KBM-7 (cell line): ENCODE measurements around the gene SELPLG.
"Not testable (repeated sequence)": the region's sequence is repeated elsewhere in the genome, so short reads cannot be mapped to it uniquely, and the experiment has no call there.

Source experiments
- DNase-seq: peaks from one replicate; pipeline ENCODE4 v3.0.0-alpha.2; 2015
- in situ Hi-C: fragments of 300-500 bp; cut with MboI; formaldehyde crosslinking; loops from 2 replicates; pipeline ENCODE4 v1.14.3; 2020; ENCODE audit warnings: low sequenced_read_pairs, low pct_unique_long_range_greater_than_20kb, mixed read lengths

Gene SELPLG

DNA sequence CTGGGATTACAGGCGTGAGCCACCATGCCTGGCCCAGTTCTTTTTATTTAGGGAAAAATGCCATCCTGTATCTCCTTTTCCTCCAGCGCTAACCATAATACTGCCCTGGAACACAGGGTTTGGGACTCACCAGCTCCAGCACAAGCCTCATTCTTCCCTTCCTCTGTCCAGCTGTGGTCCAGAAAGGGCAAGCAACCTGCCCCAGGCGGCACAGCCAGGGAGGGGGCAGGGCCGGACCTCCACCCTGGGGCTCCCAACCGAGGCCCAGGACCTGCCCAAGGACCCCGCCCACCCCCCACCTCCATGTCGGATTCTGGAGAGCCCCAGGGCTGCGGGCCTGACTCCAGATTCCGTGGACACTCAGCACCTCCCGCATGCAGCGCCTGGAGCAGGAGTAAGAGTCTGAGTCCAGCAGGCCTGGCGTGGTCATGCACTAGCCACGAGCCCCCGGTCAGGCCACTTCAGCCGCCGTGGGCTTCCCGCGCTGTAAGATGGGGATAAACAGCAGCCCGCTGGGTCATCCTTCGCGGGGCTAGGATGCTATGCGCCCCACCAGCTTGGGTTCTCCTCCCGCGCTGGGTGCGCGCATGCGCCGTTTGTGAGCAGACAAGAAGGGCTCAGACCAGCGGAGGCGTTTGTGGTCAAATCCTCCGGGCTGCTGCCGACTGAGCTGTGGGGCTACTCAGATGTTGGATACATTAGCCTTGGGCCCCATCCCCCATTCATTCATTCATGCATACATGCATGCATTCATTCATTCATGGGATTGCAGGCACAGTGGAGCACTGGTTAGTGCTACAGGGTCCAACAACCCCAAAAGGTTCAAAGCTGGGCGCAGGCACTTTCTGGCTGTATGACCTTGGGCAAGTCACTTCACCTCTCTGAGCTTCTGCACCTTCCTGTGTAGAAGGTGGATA lies 52.1 kb downstream of the SELPLG start:
- in situ Hi-C loops: no loop called here
- DNase-seq: no peak

DNA sequence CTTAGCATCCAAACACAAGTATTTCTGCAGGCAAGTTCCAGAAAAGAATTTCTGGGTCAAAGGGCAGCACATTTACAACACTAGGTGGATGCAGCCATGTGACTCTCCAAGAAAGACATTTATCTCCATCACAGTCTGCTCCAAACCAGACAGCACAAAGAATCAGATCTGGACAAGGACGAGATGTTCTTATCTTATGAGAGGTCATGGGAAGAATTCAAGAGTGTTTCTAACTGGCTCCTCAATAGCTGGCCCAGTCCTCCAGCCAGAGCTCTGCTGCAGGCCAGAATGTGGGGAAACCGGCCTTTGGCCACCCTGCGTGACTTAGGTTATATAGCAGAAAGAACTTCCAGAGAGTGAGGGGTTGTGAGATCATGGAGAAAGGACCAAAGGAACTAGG lies 53.2 kb downstream of the SELPLG start:
- DNase-seq: no peak
- in situ Hi-C loops: no loop called here

DNA sequence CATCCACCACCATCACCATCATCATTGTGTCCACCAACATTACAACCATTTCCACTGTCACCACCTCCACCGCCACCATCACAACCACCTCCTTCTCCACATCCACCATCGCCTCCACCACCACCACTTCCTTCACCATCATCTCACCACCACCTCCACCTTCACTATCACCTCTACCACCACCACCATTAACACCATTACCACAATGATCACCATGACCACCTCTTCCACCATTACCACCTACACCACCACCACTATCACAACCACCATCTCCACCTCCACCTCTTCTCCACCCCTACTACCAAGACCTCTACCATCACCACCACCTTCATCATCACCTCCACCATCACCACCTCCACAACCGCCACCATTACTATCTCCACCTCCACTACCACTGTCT lies 54.9 kb downstream of the SELPLG start:
- DNase-seq: no peak
- in situ Hi-C loops: no loop called here

DNA sequence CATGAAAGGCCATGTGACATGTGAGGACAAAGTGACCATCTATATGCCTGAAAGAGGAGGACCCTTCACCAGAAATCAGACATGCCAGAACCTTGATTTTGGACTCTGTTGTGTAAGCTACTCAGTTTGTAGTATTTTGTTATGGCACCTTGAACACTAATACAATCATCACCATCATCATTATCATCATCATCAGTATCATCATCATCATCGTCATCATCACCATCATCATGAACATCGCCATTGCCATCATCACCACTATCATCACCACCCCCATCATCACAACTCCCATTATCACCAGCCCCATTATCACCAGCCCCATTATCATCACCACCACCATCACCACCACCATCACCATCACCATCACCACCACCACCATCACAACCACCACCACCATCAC lies 55.4 kb downstream of the SELPLG start:
- in situ Hi-C loops: no loop called here
- DNase-seq: no peak

DNA sequence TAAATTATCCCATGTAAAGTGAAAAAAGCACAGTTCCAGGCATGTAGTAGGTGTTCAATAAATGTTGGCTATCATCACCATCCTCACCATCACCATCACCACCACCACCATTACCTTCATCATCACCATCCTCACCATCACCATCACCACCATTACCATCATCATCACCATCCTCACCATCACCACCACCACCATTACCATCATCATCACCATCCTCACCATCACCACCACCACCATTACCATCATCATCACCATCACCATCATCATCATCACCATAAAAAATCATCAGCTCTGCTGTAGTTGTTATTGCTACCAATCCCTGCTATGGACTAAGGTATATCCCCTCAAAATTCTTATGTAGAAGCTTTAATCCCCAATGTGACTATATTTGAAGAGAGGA lies 56.2 kb downstream of the SELPLG start:
- in situ Hi-C loops: no loop called here
- DNase-seq: no peak

DNA sequence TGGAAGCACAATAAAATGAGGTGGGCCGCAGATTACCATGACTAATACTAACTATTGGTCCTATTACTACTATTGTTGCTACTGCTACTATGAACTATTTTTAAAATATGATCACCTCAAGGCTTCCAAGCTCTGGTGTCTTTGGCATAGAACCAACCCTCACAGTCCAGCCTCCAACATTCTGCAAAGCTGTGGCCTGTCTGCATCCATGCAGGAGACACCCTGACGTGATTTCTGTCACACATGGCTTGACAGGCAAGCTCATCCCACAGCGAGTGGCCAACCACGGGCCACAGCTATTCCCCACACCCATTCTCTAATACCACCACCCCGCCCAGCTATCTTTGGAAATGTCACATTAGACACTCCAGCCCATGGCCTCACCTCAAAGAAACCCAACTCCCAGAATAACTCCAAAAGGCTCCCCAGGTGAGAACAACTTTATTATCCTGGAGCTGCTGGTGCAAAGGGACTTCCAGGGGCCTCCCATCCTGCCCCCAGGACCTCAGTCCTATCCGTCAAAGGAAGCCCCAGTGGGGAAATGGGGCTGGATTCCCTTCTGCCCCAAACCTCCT lies 56.9 kb downstream of the SELPLG start:
- no peak for DNase-seq
- in situ Hi-C loops: no loop called here

DNA sequence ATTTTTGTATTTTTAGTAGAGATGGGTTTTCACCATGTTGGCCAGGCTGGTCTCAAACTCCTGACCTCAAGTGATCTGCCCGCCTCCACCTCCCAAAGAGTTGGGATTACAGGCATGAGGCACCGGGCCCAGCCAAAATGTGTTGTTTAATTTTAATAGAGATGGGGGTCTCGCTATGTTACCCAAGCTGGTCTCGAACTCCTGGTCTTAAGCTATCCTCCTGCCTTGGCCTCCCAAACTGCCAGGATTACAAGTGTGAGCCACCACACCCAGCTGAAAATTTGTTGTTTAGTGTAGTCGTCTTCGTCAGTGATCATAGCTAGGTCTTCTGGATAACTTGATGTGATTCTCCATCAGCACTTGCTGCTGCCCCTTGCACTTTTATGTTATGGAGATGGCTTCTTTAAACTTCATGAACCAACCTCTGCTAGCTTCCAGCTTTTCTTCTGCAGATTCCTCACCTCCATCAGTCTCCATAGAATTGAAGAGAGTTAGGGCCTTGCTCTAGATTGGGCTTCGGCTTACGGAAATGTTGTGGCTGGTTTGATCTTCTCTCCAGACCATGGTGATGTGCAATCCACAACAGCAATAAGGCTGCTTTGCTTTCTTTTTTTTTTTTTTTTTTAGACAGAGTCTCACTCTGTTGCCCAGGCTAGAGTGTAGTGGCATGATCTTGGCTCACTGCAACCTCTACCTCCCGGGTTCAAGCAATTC lies 58.3 kb downstream of the SELPLG start:
- DNase-seq: no peak
- in situ Hi-C loops: no loop called here

DNA sequence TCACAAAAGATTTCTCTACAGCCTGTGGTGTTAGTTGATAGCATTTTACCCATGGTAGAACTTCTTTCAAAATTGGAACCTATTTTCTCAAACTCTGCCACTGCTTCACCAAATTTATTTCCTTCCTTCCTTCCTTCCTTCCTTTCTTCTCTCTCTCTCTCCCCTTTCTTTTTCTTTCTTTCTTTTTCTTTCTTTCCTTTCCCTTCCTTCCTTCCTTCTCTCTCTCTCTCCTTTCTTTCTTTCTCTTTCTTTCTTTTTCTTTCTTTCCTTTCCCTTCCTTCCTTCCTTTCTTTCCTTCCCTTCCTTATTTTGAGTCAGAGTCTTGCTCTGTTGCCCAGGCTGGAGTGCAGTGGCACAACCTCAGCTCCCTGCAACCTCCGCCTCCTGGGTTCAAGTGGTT lies 59.4 kb downstream of the SELPLG start:
- DNase-seq, in situ Hi-C loops: not testable (repeated sequence)

DNA sequence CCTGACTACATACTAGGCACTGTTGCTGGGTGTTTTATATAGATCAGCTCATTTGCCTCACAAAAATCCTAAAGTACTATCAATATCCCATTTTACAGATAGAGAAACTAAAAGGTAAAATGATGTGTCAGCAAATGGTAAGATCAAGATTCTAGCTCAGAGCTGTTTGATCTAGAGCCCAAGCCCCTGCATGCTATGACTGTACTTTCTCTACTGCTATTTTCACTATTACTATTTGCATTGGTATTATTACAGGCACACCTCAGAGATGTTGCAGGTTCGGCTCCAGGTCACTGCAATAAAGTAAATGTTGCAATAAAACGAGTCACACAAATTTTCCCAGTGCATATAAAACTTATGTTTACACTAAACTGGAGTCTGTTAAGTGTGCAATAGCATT lies 60.4 kb downstream of the SELPLG start:
- in situ Hi-C loops: no loop called here
- no peak for DNase-seq

DNA sequence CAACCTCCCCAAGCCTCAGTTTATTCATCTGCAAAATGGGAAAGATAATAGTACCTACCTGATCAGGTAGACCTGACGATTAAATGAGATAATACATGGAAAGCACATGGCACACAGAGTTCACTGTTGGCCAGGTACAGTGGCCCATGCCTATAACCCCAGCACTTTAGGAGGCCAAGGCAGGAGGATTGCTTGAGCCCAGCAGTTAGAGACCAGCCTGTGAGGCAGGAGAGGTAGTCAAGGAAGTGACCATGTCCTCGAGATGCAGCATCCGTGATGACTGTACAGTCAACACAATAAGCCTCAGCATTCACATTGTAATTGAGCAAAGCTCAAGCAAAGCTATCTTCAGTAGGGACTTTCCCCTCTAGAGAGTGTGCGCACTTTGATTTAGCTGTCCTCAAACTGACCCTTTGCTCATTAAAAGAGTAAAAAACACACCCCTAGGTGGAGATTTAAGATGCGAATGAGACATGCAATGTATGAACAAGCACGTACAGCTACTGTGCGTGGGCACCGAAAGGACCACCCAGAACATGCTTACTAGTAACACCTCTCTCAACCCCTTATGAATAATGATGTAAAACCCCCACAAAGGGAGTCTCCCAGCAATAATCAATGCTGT lies 61.4 kb downstream of the SELPLG start:
- in situ Hi-C loops: no loop called here
- no peak for DNase-seq
